MM.1S (cell line): ENCODE measurements around the gene POLR1H.

Experiments
- DNase-seq: peaks from one replicate; pipeline ENCODE4 v3.0.0-alpha.2; 2015
- H2AFZ ChIP-seq: fragments of 300-600 bp; sonication (generic); 2 replicates; pipeline ENCODE4 v1.6.0; 2016; ENCODE audit warnings: antibody characterized with exemption, low read length
- H3F3A ChIP-seq: fragments of 300-600 bp; sonication (generic); 2 replicates; pipeline ENCODE4 v1.6.1; 2016; ENCODE audit warnings: mild to moderate bottlenecking, antibody characterized with exemption, low read length, moderate library complexity, mixed read lengths; ENCODE audit not compliant: insufficient read depth
- H3K27ac ChIP-seq: fragments of 300-600 bp; sonication (generic); 2 replicates; pipeline ENCODE4 v1.5.1; 2016; ENCODE audit warnings: mild to moderate bottlenecking, low read length
- H3K27me3 ChIP-seq: fragments of 300-600 bp; sonication (generic); replicated peaks from 2 replicates; pipeline ENCODE4 v1.6.0; 2016; ENCODE audit warnings: low read length; ENCODE audit not compliant: insufficient read depth
- H3K36me3 ChIP-seq: fragments of 300-600 bp; sonication (generic); replicated peaks from 2 replicates; pipeline ENCODE4 v1.6.1; 2016; ENCODE audit warnings: mild to moderate bottlenecking, low read length, mixed read lengths; ENCODE audit not compliant: insufficient read depth
- H3K4me1 ChIP-seq: fragments of 300-600 bp; sonication (generic); 2 replicates; pipeline ENCODE4 v1.6.1; 2016; ENCODE audit warnings: low read length, mixed read lengths
- H3K4me2 ChIP-seq: fragments of 300-600 bp; sonication (generic); 2 replicates; pipeline ENCODE4 v1.6.0; 2016; ENCODE audit warnings: low read depth, low read length
- H3K4me3 ChIP-seq: fragments of 300-600 bp; sonication (generic); 2 replicates; pipeline ENCODE4 v1.5.1; 2016; ENCODE audit warnings: low read length, mixed read lengths
- H3K79me2 ChIP-seq: fragments of 300-600 bp; sonication (generic); 2 replicates; pipeline ENCODE4 v1.6.1; 2016; ENCODE audit warnings: mixed run types, low read length, mixed read lengths
- H3K9ac ChIP-seq: fragments of 300-600 bp; sonication (generic); 2 replicates; pipeline ENCODE4 v1.6.1; 2016; ENCODE audit warnings: low read length, mixed read lengths
- H3K9me2 ChIP-seq: fragments of 300-600 bp; sonication (generic); replicated peaks from 2 replicates; pipeline ENCODE4 v1.6.1; 2016; ENCODE audit warnings: mild to moderate bottlenecking, low read length, mixed read lengths; ENCODE audit not compliant: insufficient read depth
- H3K9me3 ChIP-seq: fragments of 300-600 bp; sonication (generic); replicated peaks from 2 replicates; pipeline ENCODE4 v1.6.1; 2016; ENCODE audit warnings: mild to moderate bottlenecking, low read length, mixed read lengths; ENCODE audit not compliant: insufficient read depth
- H4K20me1 ChIP-seq: fragments of 300-600 bp; sonication (generic); 2 replicates; pipeline ENCODE4 v1.6.1; 2016; ENCODE audit warnings: mild to moderate bottlenecking, low read length, moderate library complexity, mixed read lengths; ENCODE audit not compliant: insufficient read depth
- CTCF ChIP-seq: fragments of 300-600 bp; sonication (generic); IDR thresholded peaks from 2 replicates; pipeline ENCODE4 v1.5.1; 2016; ENCODE audit warnings: antibody characterized with exemption, low read length, mixed read lengths
- EZH2 ChIP-seq: fragments of 300-600 bp; sonication (generic); optimal IDR thresholded peaks from 2 replicates; pipeline ENCODE3; 2017; ENCODE audit warnings: low read depth, mild to moderate bottlenecking, antibody characterized with exemption, low read length, mixed read lengths
- EZH2phosphoT487 ChIP-seq: fragments of 300-600 bp; sonication (generic); IDR thresholded peaks from 2 replicates; pipeline ENCODE4 v1.6.1; 2018; ENCODE audit warnings: antibody characterized with exemption, low read length

POLR1H gene

GRCh38 chr6:30044630-30045029, 16.4 kb upstream of the POLR1H start:
- Histone ChIP-seq H3K4me3 (no peak overlapping the region), H3K79me2 (no peaks in the 10 kb centered on the region), H3K9me2 (no peaks in the 10 kb centered on the region), H3K36me3 (no peaks in the 10 kb centered on the region), H2AFZ (no peak overlapping the region), H3K4me2 (no peak overlapping the region), H3K4me1 (no peaks in the 10 kb centered on the region), H3K27me3 (no peaks in the 10 kb centered on the region), H3F3A (no peaks in the 10 kb centered on the region), H3K9ac (no peak overlapping the region), H3K9me3 (no peaks in the 10 kb centered on the region), H4K20me1 (no peaks in the 10 kb centered on the region), H3K27ac (no peak overlapping the region)
- no peak for DNase-seq
- no peak for TF ChIP-seq EZH2
- TF ChIP-seq EZH2phosphoT487: no peak
- TF ChIP-seq CTCF: no peak

GRCh38 chr6:30047220-30047619, 13.8 kb upstream of the POLR1H start:
- H3K9me2 ChIP-seq: no peaks in the 10 kb centered on the region
- H3K4me3 ChIP-seq: no peak overlapping the region
- H3K4me2 ChIP-seq: no peak overlapping the region
- H3K9me3 ChIP-seq: no peaks in the 10 kb centered on the region
- H4K20me1 ChIP-seq: no peaks in the 10 kb centered on the region
- no peaks in the 10 kb centered on the region for H3K79me2 ChIP-seq
- no peak overlapping the region for H3K27ac ChIP-seq
- H3K27me3 ChIP-seq: no peaks in the 10 kb centered on the region
- H3F3A ChIP-seq: no peaks in the 10 kb centered on the region
- H3K9ac ChIP-seq: no peak overlapping the region
- no peaks in the 10 kb centered on the region for H3K4me1 ChIP-seq
- H2AFZ ChIP-seq: no peak overlapping the region
- TF ChIP-seq EZH2 (no peak), CTCF (no peak), EZH2phosphoT487 (no peak)
- no peak for DNase-seq
- no peaks in the 10 kb centered on the region for H3K36me3 ChIP-seq

GRCh38 chr6:30053682-30054081, 7.4 kb upstream of the POLR1H start:
- no peaks in the 10 kb centered on the region for H3K9me2 ChIP-seq
- no peaks in the 10 kb centered on the region for H3K4me1 ChIP-seq
- H3K27ac ChIP-seq: no peak overlapping the region
- no peaks in the 10 kb centered on the region for H3K36me3 ChIP-seq
- DNase-seq: no peak
- TF ChIP-seq EZH2phosphoT487: no peak
- no peak for TF ChIP-seq EZH2
- no peak for TF ChIP-seq CTCF
- H3K4me3 ChIP-seq: no peak overlapping the region
- no peaks in the 10 kb centered on the region for H3F3A ChIP-seq
- H3K4me2 ChIP-seq: no peak overlapping the region
- H3K9me3 ChIP-seq: no peaks in the 10 kb centered on the region
- H3K27me3 ChIP-seq: no peaks in the 10 kb centered on the region
- H3K9ac ChIP-seq: no peak overlapping the region
- no peaks in the 10 kb centered on the region for H3K79me2 ChIP-seq
- no peak overlapping the region for H2AFZ ChIP-seq
- no peaks in the 10 kb centered on the region for H4K20me1 ChIP-seq
